ENCODE results near the gene RPS29. TPM values are rescaled to one million over a fixed set of nuclear protein-coding genes. Genes with fewer than 3 reads are reported as not detected.

Gene RPS29
- polyA plus RNA-seq (2013, experiment 1 of 4) = 3,573 TPM
- polyA plus RNA-seq (2013, experiment 2 of 4) = 4,020 TPM
- polyA plus RNA-seq (2013, experiment 3 of 4) = 3,707 TPM
- polyA plus RNA-seq (2013, experiment 4 of 4) = 4,204 TPM

- no peaks in the 10 kb centered on the region for H3K9me3 ChIP-seq (ENCODE audit: control insufficient read depth, low read length)
- no peaks in the 10 kb centered on the region for H3K27me3 ChIP-seq (ENCODE audit: control insufficient read depth, insufficient read depth, low read length, poor library complexity, severe bottlenecking)
- peaks cover 24% of the 10 kb centered on the region for H3K36me3 ChIP-seq (ENCODE audit: control insufficient read depth, insufficient read depth, low read length)
- H3K4me1 ChIP-seq (ENCODE audit: control insufficient read depth, insufficient read depth, low read length) = peaks cover 7% of the 10 kb centered on the region
- H3K4me3 ChIP-seq (ENCODE audit: insufficient read depth, low read depth, low read length) = peak within 1 kb of the TSS; percentile 99
- H3K27ac ChIP-seq (ENCODE audit: insufficient read depth, low read depth, low read length, poor library complexity, severe bottlenecking) = peak within 1 kb of the TSS; percentile 88
- 0% methylated on average over 52 of the region's 55 CpGs for WGBS, 2 experiments
Measured at GRCh38 chr14:49585803-49586672, at the start of gene RPS29. Gene RPS29, minus strand, starts transcription at chr14:49586380. Its CDS starts 34 bp downstream, at chr14:49586346.

- Histone ChIP-seq H3K4me1 (ENCODE audit: control insufficient read depth, insufficient read depth, low read length) (peaks cover 3% of the 10 kb centered on the region), H3K27me3 (ENCODE audit: control insufficient read depth, insufficient read depth, low read length, poor library complexity, severe bottlenecking) (no peaks in the 10 kb centered on the region), H3K9me3 (ENCODE audit: control insufficient read depth, low read length) (no peaks in the 10 kb centered on the region), H3K4me3 (ENCODE audit: insufficient read depth, low read depth, low read length) (peak within 1 kb of the TSS; percentile 83), H3K27ac (ENCODE audit: insufficient read depth, low read depth, low read length, poor library complexity, severe bottlenecking) (peak within 1 kb of the TSS; percentile 98), H3K36me3 (ENCODE audit: control insufficient read depth, insufficient read depth, low read length) (no peaks in the 10 kb centered on the region)
- WGBS, 2 experiments = 0% methylated on average over 80 of the region's 80 CpGs
Measured at GRCh38 chr14:49634547-49635334, 48.6 kb upstream of the RPS29 start, which contains the start of gene DNAAF2. Gene DNAAF2, minus strand, starts transcription at chr14:49635244. Its CDS starts 95 bp downstream, at chr14:49635149.

- peaks cover 3% of the 10 kb centered on the region for H3K4me1 ChIP-seq (ENCODE audit: control insufficient read depth, insufficient read depth, low read length)
- 0% methylated on average over 101 of the region's 101 CpGs for WGBS, 2 experiments
- no peaks in the 10 kb centered on the region for H3K9me3 ChIP-seq (ENCODE audit: control insufficient read depth, low read length)
- H3K27me3 ChIP-seq (ENCODE audit: control insufficient read depth, insufficient read depth, low read length, poor library complexity, severe bottlenecking) = no peaks in the 10 kb centered on the region
- H3K4me3 ChIP-seq (ENCODE audit: insufficient read depth, low read depth, low read length) = peak overlapping the region; percentile 83
- peak overlapping the region; percentile 98 for H3K27ac ChIP-seq (ENCODE audit: insufficient read depth, low read depth, low read length, poor library complexity, severe bottlenecking)
- no peaks in the 10 kb centered on the region for H3K36me3 ChIP-seq (ENCODE audit: control insufficient read depth, insufficient read depth, low read length)
Measured at GRCh38 chr14:49633640-49634546, 47.7 kb upstream of the RPS29 start.

GRCh38 chr14:49623941-49624839, 38.0 kb upstream of the RPS29 start:
- peaks cover 9% of the 10 kb centered on the region for H3K4me1 ChIP-seq (ENCODE audit: control insufficient read depth, insufficient read depth, low read length)
- no peak overlapping the region for H3K27ac ChIP-seq (ENCODE audit: insufficient read depth, low read depth, low read length, poor library complexity, severe bottlenecking)
- H3K27me3 ChIP-seq (ENCODE audit: control insufficient read depth, insufficient read depth, low read length, poor library complexity, severe bottlenecking) = no peaks in the 10 kb centered on the region
- no peaks in the 10 kb centered on the region for H3K9me3 ChIP-seq (ENCODE audit: control insufficient read depth, low read length)
- H3K36me3 ChIP-seq (ENCODE audit: control insufficient read depth, insufficient read depth, low read length) = peaks cover 3% of the 10 kb centered on the region
- 85 to 88% methylated on average over 6 of the region's 6 CpGs for WGBS, 2 experiments
- H3K4me3 ChIP-seq (ENCODE audit: insufficient read depth, low read depth, low read length) = no peak overlapping the region

- Histone ChIP-seq H3K27ac (ENCODE audit: insufficient read depth, low read depth, low read length, poor library complexity, severe bottlenecking) (no peak overlapping the region), H3K4me3 (ENCODE audit: insufficient read depth, low read depth, low read length) (no peak overlapping the region), H3K27me3 (ENCODE audit: control insufficient read depth, insufficient read depth, low read length, poor library complexity, severe bottlenecking) (no peaks in the 10 kb centered on the region), H3K4me1 (ENCODE audit: control insufficient read depth, insufficient read depth, low read length) (peaks cover 9% of the 10 kb centered on the region), H3K36me3 (ENCODE audit: control insufficient read depth, insufficient read depth, low read length) (peaks cover 7% of the 10 kb centered on the region), H3K9me3 (ENCODE audit: control insufficient read depth, low read length) (no peaks in the 10 kb centered on the region)
- WGBS, 2 experiments = 94 to 95% methylated on average over 2 to 3 of the region's 3 CpGs
Measured at GRCh38 chr14:49623387-49623786, 37.2 kb upstream of the RPS29 start.

GRCh38 chr14:49622022-49622607, 35.9 kb upstream of the RPS29 start:
- 69 to 83% methylated on average over 3 of the region's 3 CpGs for WGBS, 2 experiments

GRCh38 chr14:49621114-49621881, 35.1 kb upstream of the RPS29 start:
- WGBS, 2 experiments = 4% methylated on average over 65 of the region's 65 CpGs
- Histone ChIP-seq H3K36me3 (ENCODE audit: control insufficient read depth, insufficient read depth, low read length) (peaks cover 12% of the 10 kb centered on the region), H3K9me3 (ENCODE audit: control insufficient read depth, low read length) (no peaks in the 10 kb centered on the region), H3K4me1 (ENCODE audit: control insufficient read depth, insufficient read depth, low read length) (peaks cover 9% of the 10 kb centered on the region), H3K27me3 (ENCODE audit: control insufficient read depth, insufficient read depth, low read length, poor library complexity, severe bottlenecking) (no peaks in the 10 kb centered on the region), H3K4me3 (ENCODE audit: insufficient read depth, low read depth, low read length) (peak overlapping the region; percentile 93), H3K27ac (ENCODE audit: insufficient read depth, low read depth, low read length, poor library complexity, severe bottlenecking) (no peak overlapping the region)

More at GRCh38 chr14:49622022-49622607, 35.9 kb upstream of the RPS29 start:
- Histone ChIP-seq H3K27ac (ENCODE audit: insufficient read depth, low read depth, low read length, poor library complexity, severe bottlenecking) (no peak overlapping the region), H3K27me3 (ENCODE audit: control insufficient read depth, insufficient read depth, low read length, poor library complexity, severe bottlenecking) (no peaks in the 10 kb centered on the region), H3K36me3 (ENCODE audit: control insufficient read depth, insufficient read depth, low read length) (peaks cover 10% of the 10 kb centered on the region), H3K4me3 (ENCODE audit: insufficient read depth, low read depth, low read length) (peak overlapping the region; percentile 93), H3K4me1 (ENCODE audit: control insufficient read depth, insufficient read depth, low read length) (peaks cover 9% of the 10 kb centered on the region), H3K9me3 (ENCODE audit: control insufficient read depth, low read length) (no peaks in the 10 kb centered on the region)
